Gastroesophageal sphincter (tissue), 4 donors: ENCODE measurements around the gene TSEN34. TPM values are rescaled to one million over a fixed set of nuclear protein-coding genes. Genes with fewer than 3 reads are reported as not detected.
A peak's percentile ranks its signal among the peaks of the same experiment; 100 is the strongest.

Experiments used
- ATAC-seq: fragments of 150-250 bp; one replicate; pipeline ENCODE4 v1.9.1; 2016; ENCODE audit warnings: mild to moderate bottlenecking, moderate library complexity
- H3K27ac ChIP-seq, 4 donors: fragments of 200-600 bp; sonication (generic) in 3 of 4; 1 replicate in 3 of 4; 2 replicates in 1 of 4; pipeline ENCODE4 v1.5.1; 2016 to 2019
- H3K27me3 ChIP-seq: fragments of 200-600 bp; sonication (generic); one replicate; pipeline ENCODE4 v1.5.1; 2019
- H3K36me3 ChIP-seq, 2 donors: fragments of 200-600 bp; sonication (generic); one replicate each; pipeline ENCODE4 v1.5.1; 2019; ENCODE audit warnings: control low read depth in 1 of 2
- H3K4me1 ChIP-seq, 3 donors: fragments of 200-600 bp; sonication (generic); 1 replicate in 2 of 3; 2 replicates in 1 of 3; pipeline ENCODE4 v1.5.1; 2016 to 2019; ENCODE audit warnings: control low read depth in 2 of 3
- H3K4me3 ChIP-seq, 2 donors: fragments of 200-600 bp; sonication (generic); one replicate each; pipeline ENCODE4 v1.5.1; 2019; ENCODE audit warnings: mild to moderate bottlenecking in 1 of 2, moderate library complexity in 1 of 2
- H3K9me3 ChIP-seq, 3 donors: fragments of 200-600 bp; sonication (generic); one replicate each; pipeline ENCODE4 v1.5.1; 2017 to 2019; ENCODE audit warnings: control low read depth in 2 of 3
- EP300 ChIP-seq: sonication (generic); formaldehyde crosslinking; IDR thresholded peaks from one replicate; pipeline ENCODE4 v1.6.1; 2017; ENCODE audit warnings: antibody characterized with exemption, mild to moderate bottlenecking
- POLR2A ChIP-seq, 2 donors: fragments of 450-650 bp; IDR thresholded peaks; one replicate each; pipeline ENCODE4 v1.6.1; 2017; ENCODE audit warnings: antibody characterized with exemption in 2 of 2, mild to moderate bottlenecking in 2 of 2, moderate library complexity in 1 of 2
- POLR2AphosphoS5 ChIP-seq: sonication (generic); formaldehyde crosslinking; IDR thresholded peaks from one replicate; pipeline ENCODE4 v1.6.1; 2017; ENCODE audit warnings: antibody characterized with exemption
- WGBS, 2 donors: methylation state at CpG; one replicate each; pipeline ENCODE4 v1.1.5; 2018; ENCODE audit warnings: low coverage in 1 of 2; 5-methylcytosine and 5-hydroxymethylcytosine counted together
- total RNA-seq, 4 donors: library from RNA; depleted of rRNA; stranded (reverse); fragments of >200 nt; gene quantifications; one replicate each; pipeline ENCODE4 v1.1.0, GENCODE V29; 2016
- TF ChIP-seq, protein P1 (sequence below), 4 experiments: fragments of 200-600 bp in 2 of 4; fragments of 450-650 bp in 2 of 4; sonication (generic) in 1 of 4; IDR thresholded peaks; one replicate each; pipeline ENCODE4 v1.5.1; 2017 to 2019; ENCODE audit warnings: antibody characterized with exemption in 4 of 4, mild to moderate bottlenecking in 2 of 4, moderate library complexity in 2 of 4

TSEN34 gene
- total RNA-seq, result 10 to 100 TPM; 57.4 to 73.2 (median 69.8) TPM

DNA sequence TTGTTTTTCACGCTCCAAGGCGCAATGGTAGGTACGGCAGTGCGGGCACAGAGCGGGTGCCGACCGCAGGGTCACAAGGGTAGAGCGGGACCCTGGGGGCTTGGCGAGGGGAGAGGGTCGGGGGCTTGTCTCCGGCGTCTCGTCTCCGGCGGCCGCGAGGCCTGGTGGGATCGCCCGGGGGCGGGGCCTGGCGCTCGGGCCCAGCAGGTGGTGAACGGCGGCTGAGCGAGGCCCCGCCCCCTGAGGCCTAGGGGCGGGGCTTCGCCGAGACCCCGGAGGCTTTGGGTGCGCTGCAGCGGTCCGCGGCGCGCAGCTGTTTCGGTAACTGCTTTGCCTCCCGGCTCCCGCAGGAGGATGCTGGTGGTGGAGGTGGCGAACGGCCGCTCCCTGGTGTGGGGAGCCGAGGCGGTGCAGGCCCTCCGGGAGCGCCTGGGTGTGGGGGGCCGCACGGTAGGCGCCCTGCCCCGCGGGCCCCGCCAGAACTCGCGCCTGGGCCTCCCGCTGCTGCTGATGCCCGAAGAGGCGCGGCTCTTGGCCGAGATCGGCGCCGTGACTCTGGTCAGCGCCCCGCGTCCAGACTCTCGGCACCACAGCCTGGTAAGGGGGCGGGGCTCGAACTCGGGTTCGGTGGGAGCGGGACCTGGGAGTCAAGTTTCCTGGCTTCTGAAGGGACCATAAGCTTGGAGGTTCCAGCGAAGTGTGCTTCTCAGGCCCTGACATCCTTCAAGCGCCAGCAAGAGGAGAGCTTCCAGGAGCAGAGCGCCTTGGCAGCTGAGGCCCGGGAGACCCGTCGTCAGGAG, at the start of gene TSEN34:
Gene TSEN34 (plus strand): TSS at position 298 of the 800 bp plus-strand sequence. CDS start 57 bp downstream, at position 355.
- WGBS, 2 donors, result no CpG with 5 or more reads among the region's 77 CpGs
- H3K27ac ChIP-seq, result peak within 1 kb of the TSS; percentile 79 to 100 (median 94)
- ATAC-seq, result peak; percentile 30
- peak within 1 kb of the TSS; percentile 79 to 83 for H3K4me3 ChIP-seq
- peaks cover 0 to 40% of the 10 kb centered on the region in 2 donors for H3K36me3 ChIP-seq
- no peaks in the 10 kb centered on the region for H3K27me3 ChIP-seq
- no peaks in the 10 kb centered on the region for H3K9me3 ChIP-seq
- peak; percentile 42 to 50 for TF ChIP-seq POLR2A (IDR thresholded peaks at IDR 0.05)
- TF ChIP-seq POLR2AphosphoS5, result peak; percentile 22
- TF ChIP-seq, protein P1, sequence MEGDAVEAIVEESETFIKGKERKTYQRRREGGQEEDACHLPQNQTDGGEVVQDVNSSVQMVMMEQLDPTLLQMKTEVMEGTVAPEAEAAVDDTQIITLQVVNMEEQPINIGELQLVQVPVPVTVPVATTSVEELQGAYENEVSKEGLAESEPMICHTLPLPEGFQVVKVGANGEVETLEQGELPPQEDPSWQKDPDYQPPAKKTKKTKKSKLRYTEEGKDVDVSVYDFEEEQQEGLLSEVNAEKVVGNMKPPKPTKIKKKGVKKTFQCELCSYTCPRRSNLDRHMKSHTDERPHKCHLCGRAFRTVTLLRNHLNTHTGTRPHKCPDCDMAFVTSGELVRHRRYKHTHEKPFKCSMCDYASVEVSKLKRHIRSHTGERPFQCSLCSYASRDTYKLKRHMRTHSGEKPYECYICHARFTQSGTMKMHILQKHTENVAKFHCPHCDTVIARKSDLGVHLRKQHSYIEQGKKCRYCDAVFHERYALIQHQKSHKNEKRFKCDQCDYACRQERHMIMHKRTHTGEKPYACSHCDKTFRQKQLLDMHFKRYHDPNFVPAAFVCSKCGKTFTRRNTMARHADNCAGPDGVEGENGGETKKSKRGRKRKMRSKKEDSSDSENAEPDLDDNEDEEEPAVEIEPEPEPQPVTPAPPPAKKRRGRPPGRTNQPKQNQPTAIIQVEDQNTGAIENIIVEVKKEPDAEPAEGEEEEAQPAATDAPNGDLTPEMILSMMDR (IDR thresholded peaks at IDR 0.05), result peak in 2 of 4 experiments; percentile 15 to 27
- no peak for TF ChIP-seq EP300
- H3K4me1 ChIP-seq, result peaks cover 0 to 36% (median 17%) of the 10 kb centered on the region in 3 donors

DNA sequence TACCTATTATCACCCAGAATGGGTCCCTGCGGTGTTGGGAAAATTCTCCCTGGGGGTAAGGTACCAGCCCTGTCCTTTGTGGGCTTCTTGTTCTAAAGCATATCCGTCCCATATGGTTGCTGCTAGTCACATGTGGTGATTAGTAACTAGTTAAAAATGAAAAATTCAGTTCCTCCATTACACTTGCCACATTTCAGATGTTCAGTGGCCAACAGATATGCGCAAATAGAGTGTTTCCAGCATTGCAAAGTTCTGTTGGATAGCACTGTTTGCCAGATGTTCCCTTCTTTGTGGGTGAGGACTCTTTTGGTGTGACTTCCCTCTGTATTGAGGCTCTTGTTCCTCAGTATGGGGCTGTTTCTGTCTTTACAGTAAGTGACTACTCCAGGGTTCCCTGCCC, 49.8 kb upstream of the TSEN34 start:
- Histone ChIP-seq H3K9me3 (no peaks in the 10 kb centered on the region), H3K27me3 (no peaks in the 10 kb centered on the region), H3K36me3 (peaks cover 0 to 56% of the 10 kb centered on the region in 2 donors), H3K4me3 (no peak overlapping the region), H3K27ac (no peak overlapping the region), H3K4me1 (peaks cover 2 to 49% (median 22%) of the 10 kb centered on the region in 3 donors)
- TF ChIP-seq, protein P1 (IDR thresholded peaks at IDR 0.05), result no peak
- TF ChIP-seq POLR2A (IDR thresholded peaks at IDR 0.05), result no peak
- TF ChIP-seq EP300, result no peak
- no peak for TF ChIP-seq POLR2AphosphoS5
- WGBS, 2 donors, result 80 to 85% methylated on average over 1 to 3 of the region's 3 CpGs
- no peak for ATAC-seq

DNA sequence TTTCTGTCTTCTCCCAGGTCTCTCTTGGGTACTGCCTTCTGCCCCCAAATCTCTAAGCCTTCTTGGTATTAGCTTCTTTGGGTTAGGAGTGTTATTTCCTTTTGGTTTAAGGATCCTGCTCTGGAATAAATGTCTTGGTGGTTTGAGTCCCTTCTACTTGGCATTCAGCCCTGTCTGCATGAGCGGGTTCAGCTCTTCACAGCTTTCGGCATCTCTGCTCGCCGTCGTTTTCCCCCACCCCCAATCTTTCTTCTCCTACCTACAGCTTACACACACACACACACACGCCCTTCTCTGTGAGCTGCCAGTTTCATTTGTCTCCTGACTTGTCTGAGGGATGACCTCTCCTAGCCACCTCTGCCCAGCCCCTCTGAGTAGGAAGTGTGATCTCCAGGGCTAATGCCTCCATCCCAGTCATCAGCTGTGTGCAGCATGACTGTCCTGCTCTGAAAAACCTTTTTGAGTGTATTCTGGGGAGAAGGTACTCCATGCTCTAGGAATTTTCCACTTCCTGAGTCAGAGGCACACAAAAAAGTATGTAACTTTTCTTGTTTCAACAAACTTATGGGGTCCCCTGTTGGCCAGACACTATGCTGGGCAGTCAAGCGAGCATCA, 48.8 kb upstream of the TSEN34 start:
- WGBS, 2 donors, result 67 to 83% methylated on average over 3 to 5 of the region's 7 CpGs
- Histone ChIP-seq H3K27me3 (no peaks in the 10 kb centered on the region), H3K27ac (no peak overlapping the region), H3K36me3 (peaks cover 0 to 66% of the 10 kb centered on the region in 2 donors), H3K9me3 (no peaks in the 10 kb centered on the region), H3K4me1 (peaks cover 2 to 54% (median 26%) of the 10 kb centered on the region in 3 donors), H3K4me3 (no peak overlapping the region)
- ATAC-seq, result no peak
- TF ChIP-seq EP300 (no peak), POLR2AphosphoS5 (no peak), POLR2A (IDR thresholded peaks at IDR 0.05) (no peak)
- TF ChIP-seq, protein P1 (IDR thresholded peaks at IDR 0.05), result no peak

DNA sequence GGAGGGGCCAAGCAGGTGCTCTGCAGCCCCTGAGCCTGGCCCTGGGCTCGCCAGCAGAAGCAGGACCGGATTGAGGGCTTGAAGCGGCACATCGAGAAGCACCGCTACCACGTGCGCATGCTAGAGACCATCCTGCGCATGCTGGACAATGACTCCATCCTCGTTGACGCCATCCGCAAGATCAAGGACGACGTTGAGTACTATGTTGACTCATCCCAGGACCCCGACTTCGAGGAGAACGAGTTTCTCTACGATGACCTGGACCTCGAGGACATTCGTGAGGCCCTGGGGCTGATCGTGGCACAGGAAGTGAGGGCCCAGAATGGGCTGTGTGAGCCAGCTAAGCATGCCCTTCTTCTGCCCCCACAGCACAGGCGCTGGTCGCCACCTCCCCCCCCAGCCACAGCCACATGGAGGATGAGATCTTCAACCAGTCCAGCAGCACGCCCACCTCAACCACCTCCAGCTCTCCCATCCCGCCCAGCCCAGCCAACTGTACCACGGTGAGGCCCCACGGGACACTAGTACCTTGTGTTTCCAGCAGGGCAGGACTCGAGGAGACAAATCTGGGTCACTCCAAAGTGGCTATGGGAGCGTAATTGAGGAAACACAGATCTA, 45.5 kb upstream of the TSEN34 start:
- no peak for ATAC-seq
- no peak for TF ChIP-seq POLR2AphosphoS5
- no peak for TF ChIP-seq EP300
- TF ChIP-seq, protein P1 (IDR thresholded peaks at IDR 0.05), result no peak
- TF ChIP-seq POLR2A (IDR thresholded peaks at IDR 0.05), result no peak
- no peaks in the 10 kb centered on the region for H3K27me3 ChIP-seq
- peaks cover 0 to 39% (median 12%) of the 10 kb centered on the region in 3 donors for H3K4me1 ChIP-seq
- H3K36me3 ChIP-seq, result peaks cover 0 to 95% of the 10 kb centered on the region in 2 donors
- H3K9me3 ChIP-seq, result no peaks in the 10 kb centered on the region
- 80 to 90% methylated on average over 1 to 4 of the region's 28 CpGs for WGBS, 2 donors
- H3K4me3 ChIP-seq, result no peak overlapping the region
- H3K27ac ChIP-seq, result no peak overlapping the region
